ENCODE results near the gene RPL7A.
"Not testable (repeated sequence)": the region's sequence is repeated elsewhere in the genome, so short reads cannot be mapped to it uniquely, and the experiment has no call there.

Gene RPL7A

GRCh38 chr9:133392308-133392707 is 44.3 kb downstream of the RPL7A start:
- not testable (repeated sequence) for DNase-seq

- DNase-seq, result no peak
Observed at GRCh38 chr9:133393399-133393798, 45.4 kb downstream of the RPL7A start.

- DNase-seq, result no peak
Observed at GRCh38 chr9:133394687-133395271, 46.8 kb downstream of the RPL7A start.

- no peak for DNase-seq
Observed at GRCh38 chr9:133396952-133397351, 48.9 kb downstream of the RPL7A start.

GRCh38 chr9:133397370-133397769 is 49.4 kb downstream of the RPL7A start:
- no peak for DNase-seq

- no peak for DNase-seq
Observed at GRCh38 chr9:133397895-133398294, 49.9 kb downstream of the RPL7A start.

GRCh38 chr9:133400292-133400691 is 52.3 kb downstream of the RPL7A start:
- no peak for DNase-seq

Data from amniotic stem cell (primary cell).